ENCODE measurements around the gene BRIP1. TPM values are rescaled to one million over a fixed set of nuclear protein-coding genes. Genes with fewer than 3 reads are reported as not detected.
"Not testable (repeated sequence)": the region's sequence is repeated elsewhere in the genome, so short reads cannot be mapped to it uniquely, and the experiment has no call there.

The BRIP1 gene
- polyA plus RNA-seq, 2 donors, result 1.4 to 1.7 TPM

- no peaks in the 10 kb centered on the region for H3K36me3 ChIP-seq (ENCODE audit: control insufficient read depth in 2 of 2, insufficient read depth in 2 of 2, low read length in 1 of 2)
- 96 to 99% methylated on average over 2 of the region's 2 CpGs for WGBS, 2 donors
- no peaks in the 10 kb centered on the region for H3K27me3 ChIP-seq (ENCODE audit: control insufficient read depth in 1 of 2, insufficient read depth in 2 of 2, low read length in 2 of 2)
- H3K4me1 ChIP-seq (ENCODE audit: control insufficient read depth in 2 of 2, insufficient read depth in 2 of 2, low read length in 1 of 2), result no peaks in the 10 kb centered on the region
- H3K4me3 ChIP-seq (ENCODE audit: low read depth in 1 of 2, low read length in 2 of 2), result no peak overlapping the region
- H3K27ac ChIP-seq (ENCODE audit: low read depth in 2 of 2, low read length in 1 of 2), result no peak overlapping the region
- H3K9me3 ChIP-seq (ENCODE audit: control insufficient read depth in 2 of 2, insufficient read depth in 1 of 2, low read depth in 1 of 2, low read length in 1 of 2), result no peaks in the 10 kb centered on the region
Observed at GRCh38 chr17:61825448-61826137, 37.7 kb downstream of the BRIP1 start.

- no peaks in the 10 kb centered on the region for H3K9me3 ChIP-seq (ENCODE audit: control insufficient read depth in 2 of 2, insufficient read depth in 1 of 2, low read depth in 1 of 2, low read length in 1 of 2)
- WGBS, 2 donors, result 72% methylated on average over 6 of the region's 6 CpGs
- no peaks in the 10 kb centered on the region for H3K4me1 ChIP-seq (ENCODE audit: control insufficient read depth in 2 of 2, insufficient read depth in 2 of 2, low read length in 1 of 2)
- no peaks in the 10 kb centered on the region for H3K36me3 ChIP-seq (ENCODE audit: control insufficient read depth in 2 of 2, insufficient read depth in 2 of 2, low read length in 1 of 2)
- no peaks in the 10 kb centered on the region for H3K27me3 ChIP-seq (ENCODE audit: control insufficient read depth in 1 of 2, insufficient read depth in 2 of 2, low read length in 2 of 2)
- no peak overlapping the region for H3K4me3 ChIP-seq (ENCODE audit: low read depth in 1 of 2, low read length in 2 of 2)
- H3K27ac ChIP-seq (ENCODE audit: low read depth in 2 of 2, low read length in 1 of 2), result no peak overlapping the region
Observed at GRCh38 chr17:61822326-61823285, 40.7 kb downstream of the BRIP1 start.

GRCh38 chr17:61821655-61822054 lies 41.7 kb downstream of the BRIP1 start:
- H3K4me3 ChIP-seq (ENCODE audit: low read depth in 1 of 2, low read length in 2 of 2), result no peak overlapping the region
- H3K36me3 ChIP-seq (ENCODE audit: control insufficient read depth in 2 of 2, insufficient read depth in 2 of 2, low read length in 1 of 2), result no peaks in the 10 kb centered on the region
- no peaks in the 10 kb centered on the region for H3K9me3 ChIP-seq (ENCODE audit: control insufficient read depth in 2 of 2, insufficient read depth in 1 of 2, low read depth in 1 of 2, low read length in 1 of 2)
- H3K27me3 ChIP-seq (ENCODE audit: control insufficient read depth in 1 of 2, insufficient read depth in 2 of 2, low read length in 2 of 2), result no peaks in the 10 kb centered on the region
- H3K4me1 ChIP-seq (ENCODE audit: control insufficient read depth in 2 of 2, insufficient read depth in 2 of 2, low read length in 1 of 2), result no peaks in the 10 kb centered on the region
- H3K27ac ChIP-seq (ENCODE audit: low read depth in 2 of 2, low read length in 1 of 2), result no peak overlapping the region
- 98 to 99% methylated on average over 4 of the region's 4 CpGs for WGBS, 2 donors

- WGBS, 2 donors, result 96 to 98% methylated on average over 3 of the region's 3 CpGs
- H3K4me1 ChIP-seq (ENCODE audit: control insufficient read depth in 2 of 2, insufficient read depth in 2 of 2, low read length in 1 of 2); H3K27me3 ChIP-seq (ENCODE audit: control insufficient read depth in 1 of 2, insufficient read depth in 2 of 2, low read length in 2 of 2); H3K36me3 ChIP-seq (ENCODE audit: control insufficient read depth in 2 of 2, insufficient read depth in 2 of 2, low read length in 1 of 2); H3K27ac ChIP-seq (ENCODE audit: low read depth in 2 of 2, low read length in 1 of 2); H3K9me3 ChIP-seq (ENCODE audit: control insufficient read depth in 2 of 2, insufficient read depth in 1 of 2, low read depth in 1 of 2, low read length in 1 of 2); H3K4me3 ChIP-seq (ENCODE audit: low read depth in 1 of 2, low read length in 2 of 2): not testable (repeated sequence)
Observed at GRCh38 chr17:61819265-61819664, 44.1 kb downstream of the BRIP1 start.

GRCh38 chr17:61818225-61818624 lies 45.1 kb downstream of the BRIP1 start:
- H3K27ac ChIP-seq (ENCODE audit: low read depth in 2 of 2, low read length in 1 of 2), result no peak overlapping the region
- no peaks in the 10 kb centered on the region for H3K27me3 ChIP-seq (ENCODE audit: control insufficient read depth in 1 of 2, insufficient read depth in 2 of 2, low read length in 2 of 2)
- H3K4me1 ChIP-seq (ENCODE audit: control insufficient read depth in 2 of 2, insufficient read depth in 2 of 2, low read length in 1 of 2), result no peaks in the 10 kb centered on the region
- no peak overlapping the region for H3K4me3 ChIP-seq (ENCODE audit: low read depth in 1 of 2, low read length in 2 of 2)
- no peaks in the 10 kb centered on the region for H3K9me3 ChIP-seq (ENCODE audit: control insufficient read depth in 2 of 2, insufficient read depth in 1 of 2, low read depth in 1 of 2, low read length in 1 of 2)
- H3K36me3 ChIP-seq (ENCODE audit: control insufficient read depth in 2 of 2, insufficient read depth in 2 of 2, low read length in 1 of 2), result no peaks in the 10 kb centered on the region

- no peaks in the 10 kb centered on the region for H3K27me3 ChIP-seq (ENCODE audit: control insufficient read depth in 1 of 2, insufficient read depth in 2 of 2, low read length in 2 of 2)
- no peaks in the 10 kb centered on the region for H3K9me3 ChIP-seq (ENCODE audit: control insufficient read depth in 2 of 2, insufficient read depth in 1 of 2, low read depth in 1 of 2, low read length in 1 of 2)
- 97% methylated on average over 3 of the region's 3 CpGs for WGBS, 2 donors
- H3K4me3 ChIP-seq (ENCODE audit: low read depth in 1 of 2, low read length in 2 of 2), result no peak overlapping the region
- H3K36me3 ChIP-seq (ENCODE audit: control insufficient read depth in 2 of 2, insufficient read depth in 2 of 2, low read length in 1 of 2), result no peaks in the 10 kb centered on the region
- no peak overlapping the region for H3K27ac ChIP-seq (ENCODE audit: low read depth in 2 of 2, low read length in 1 of 2)
- no peaks in the 10 kb centered on the region for H3K4me1 ChIP-seq (ENCODE audit: control insufficient read depth in 2 of 2, insufficient read depth in 2 of 2, low read length in 1 of 2)
Observed at GRCh38 chr17:61817452-61817851, 45.9 kb downstream of the BRIP1 start.

GRCh38 chr17:61816538-61816937 lies 46.8 kb downstream of the BRIP1 start:
- no peaks in the 10 kb centered on the region for H3K9me3 ChIP-seq (ENCODE audit: control insufficient read depth in 2 of 2, insufficient read depth in 1 of 2, low read depth in 1 of 2, low read length in 1 of 2)

GRCh38 chr17:61815863-61816503 lies 47.3 kb downstream of the BRIP1 start:
- WGBS, 2 donors, result 56 to 57% methylated on average over 5 of the region's 5 CpGs
- Histone ChIP-seq H3K27me3 (ENCODE audit: control insufficient read depth in 1 of 2, insufficient read depth in 2 of 2, low read length in 2 of 2) (no peaks in the 10 kb centered on the region), H3K27ac (ENCODE audit: low read depth in 2 of 2, low read length in 1 of 2) (no peak overlapping the region), H3K4me3 (ENCODE audit: low read depth in 1 of 2, low read length in 2 of 2) (no peak overlapping the region), H3K36me3 (ENCODE audit: control insufficient read depth in 2 of 2, insufficient read depth in 2 of 2, low read length in 1 of 2) (no peaks in the 10 kb centered on the region), H3K4me1 (ENCODE audit: control insufficient read depth in 2 of 2, insufficient read depth in 2 of 2, low read length in 1 of 2) (no peaks in the 10 kb centered on the region), H3K9me3 (ENCODE audit: control insufficient read depth in 2 of 2, insufficient read depth in 1 of 2, low read depth in 1 of 2, low read length in 1 of 2) (no peaks in the 10 kb centered on the region)

More at GRCh38 chr17:61816538-61816937, 46.8 kb downstream of the BRIP1 start:
- WGBS, 2 donors, result 63 to 65% methylated on average over 4 of the region's 4 CpGs
- no peaks in the 10 kb centered on the region for H3K36me3 ChIP-seq (ENCODE audit: control insufficient read depth in 2 of 2, insufficient read depth in 2 of 2, low read length in 1 of 2)
- no peak overlapping the region for H3K4me3 ChIP-seq (ENCODE audit: low read depth in 1 of 2, low read length in 2 of 2)
- no peak overlapping the region for H3K27ac ChIP-seq (ENCODE audit: low read depth in 2 of 2, low read length in 1 of 2)
- H3K4me1 ChIP-seq (ENCODE audit: control insufficient read depth in 2 of 2, insufficient read depth in 2 of 2, low read length in 1 of 2), result no peaks in the 10 kb centered on the region
- no peaks in the 10 kb centered on the region for H3K27me3 ChIP-seq (ENCODE audit: control insufficient read depth in 1 of 2, insufficient read depth in 2 of 2, low read length in 2 of 2)

GRCh38 chr17:61814485-61814884 lies 48.8 kb downstream of the BRIP1 start:
- H3K9me3 ChIP-seq (ENCODE audit: control insufficient read depth in 2 of 2, insufficient read depth in 1 of 2, low read depth in 1 of 2, low read length in 1 of 2), result no peaks in the 10 kb centered on the region
- H3K27me3 ChIP-seq (ENCODE audit: control insufficient read depth in 1 of 2, insufficient read depth in 2 of 2, low read length in 2 of 2), result no peaks in the 10 kb centered on the region
- WGBS, 2 donors, result 90 to 96% methylated on average over 1 of the region's 1 CpG
- no peaks in the 10 kb centered on the region for H3K36me3 ChIP-seq (ENCODE audit: control insufficient read depth in 2 of 2, insufficient read depth in 2 of 2, low read length in 1 of 2)
- no peaks in the 10 kb centered on the region for H3K4me1 ChIP-seq (ENCODE audit: control insufficient read depth in 2 of 2, insufficient read depth in 2 of 2, low read length in 1 of 2)
- no peak overlapping the region for H3K4me3 ChIP-seq (ENCODE audit: low read depth in 1 of 2, low read length in 2 of 2)
- no peak overlapping the region for H3K27ac ChIP-seq (ENCODE audit: low read depth in 2 of 2, low read length in 1 of 2)
